Measurements from ENCODE around the gene ACMSD. TPM values are rescaled to one million over a fixed set of nuclear protein-coding genes. Genes with fewer than 3 reads are reported as not detected.

Gene ACMSD
- total and polyA plus RNA-seq, 9 of the 15 experiments (the other 6 are each of a cell fraction or from before 2014, with no cell fraction given), result not detected

DNA sequence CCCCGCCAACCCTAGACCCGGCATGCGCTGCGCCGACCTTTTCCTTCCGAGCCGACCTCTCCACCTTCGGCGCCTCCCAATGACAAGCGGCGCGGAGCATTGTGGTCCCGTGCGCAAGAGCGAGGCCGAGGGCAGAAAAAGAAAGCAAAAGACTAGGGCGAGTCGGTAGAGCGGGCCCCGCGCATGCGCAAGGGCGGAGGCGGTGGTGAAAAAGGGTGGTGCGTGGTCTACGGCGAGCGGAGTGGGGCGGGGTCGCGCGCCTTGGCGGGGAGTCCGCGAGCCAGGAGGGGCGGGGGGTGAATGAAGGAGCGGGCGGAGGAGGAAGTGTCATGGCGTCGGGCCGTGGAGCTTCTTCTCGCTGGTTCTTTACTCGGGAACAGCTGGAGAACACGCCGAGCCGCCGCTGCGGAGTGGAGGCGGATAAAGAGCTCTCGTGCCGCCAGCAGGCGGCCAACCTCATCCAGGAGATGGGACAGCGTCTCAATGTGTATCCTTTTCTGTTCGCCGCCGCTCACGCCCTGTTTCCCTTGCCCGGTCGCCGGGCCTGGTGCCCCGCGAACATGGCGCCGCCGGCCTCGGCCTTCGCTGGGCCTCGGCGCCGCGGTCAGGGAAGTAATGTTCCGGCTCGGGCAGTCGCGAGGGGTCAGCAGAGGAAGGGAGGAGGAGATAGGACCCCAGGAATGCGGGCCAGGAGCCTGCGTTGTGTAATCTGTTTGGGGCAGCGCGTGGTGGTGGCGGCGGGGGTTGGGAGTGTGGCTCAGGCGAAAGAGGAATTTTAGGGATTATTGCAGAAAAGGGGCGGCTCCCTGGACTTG lies 80.3 kb downstream of the ACMSD start, which contains the start of gene CCNT2 (continued):
- no peak for TF ChIP-seq ZNF121 (CRISPR knock-in tag; conservative IDR thresholded peaks at IDR 0.05)
- TF ChIP-seq, protein P1, sequence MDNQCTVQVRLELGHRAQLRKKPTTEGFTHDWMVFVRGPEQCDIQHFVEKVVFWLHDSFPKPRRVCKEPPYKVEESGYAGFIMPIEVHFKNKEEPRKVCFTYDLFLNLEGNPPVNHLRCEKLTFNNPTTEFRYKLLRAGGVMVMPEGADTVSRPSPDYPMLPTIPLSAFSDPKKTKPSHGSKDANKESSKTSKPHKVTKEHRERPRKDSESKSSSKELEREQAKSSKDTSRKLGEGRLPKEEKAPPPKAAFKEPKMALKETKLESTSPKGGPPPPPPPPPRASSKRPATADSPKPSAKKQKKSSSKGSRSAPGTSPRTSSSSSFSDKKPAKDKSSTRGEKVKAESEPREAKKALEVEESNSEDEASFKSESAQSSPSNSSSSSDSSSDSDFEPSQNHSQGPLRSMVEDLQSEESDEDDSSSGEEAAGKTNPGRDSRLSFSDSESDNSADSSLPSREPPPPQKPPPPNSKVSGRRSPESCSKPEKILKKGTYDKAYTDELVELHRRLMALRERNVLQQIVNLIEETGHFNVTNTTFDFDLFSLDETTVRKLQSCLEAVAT (IDR thresholded peaks at IDR 0.05), result peak in 1 of 2 experiments; percentile 21; a peak in 2 of 4 replicates
- TF ChIP-seq FOXJ2 (tag; IDR thresholded peaks at IDR 0.05), result peak; percentile 70
- no peak for TF ChIP-seq HIVEP1 (CRISPR knock-in tag; IDR thresholded peaks at IDR 0.05)
- TF ChIP-seq SAFB (IDR thresholded peaks at IDR 0.05; ENCODE audit: borderline replicate concordance, low read depth, low read length), result 0 out of 2 replicates have a peak, but pooled peaks have one; percentile 13
- TF ChIP-seq JUNB (CRISPR knock-in tag; conservative IDR thresholded peaks at IDR 0.05), result no peak
- TF ChIP-seq NR2C2 (CRISPR knock-in tag; IDR thresholded peaks at IDR 0.05), result peak; percentile 94
- peak; percentile 99 for TF ChIP-seq NR2C2 (tag; IDR thresholded peaks at IDR 0.05)
- TF ChIP-seq RBFOX2 (IDR thresholded peaks at IDR 0.05; ENCODE audit: low read depth, low read length), result peak; percentile 88
- 0 out of 2 replicates have a peak, but pooled peaks have one; percentile 5 for TF ChIP-seq NFE2 (IDR thresholded peaks at IDR 0.05; ENCODE audit: low read depth)
- no peak for TF ChIP-seq GATAD2A (IDR thresholded peaks at IDR 0.05)
- TF ChIP-seq POLR2AphosphoS5 (IDR thresholded peaks at IDR 0.05; ENCODE audit: control insufficient read depth, insufficient read depth, low read depth, low read length), result peak; percentile 65
- 0 out of 2 replicates have a peak, but pooled peaks have one; percentile 28 for TF ChIP-seq ZNF224 (CRISPR knock-in tag; IDR thresholded peaks at IDR 0.05)
- TF ChIP-seq, protein P2, sequence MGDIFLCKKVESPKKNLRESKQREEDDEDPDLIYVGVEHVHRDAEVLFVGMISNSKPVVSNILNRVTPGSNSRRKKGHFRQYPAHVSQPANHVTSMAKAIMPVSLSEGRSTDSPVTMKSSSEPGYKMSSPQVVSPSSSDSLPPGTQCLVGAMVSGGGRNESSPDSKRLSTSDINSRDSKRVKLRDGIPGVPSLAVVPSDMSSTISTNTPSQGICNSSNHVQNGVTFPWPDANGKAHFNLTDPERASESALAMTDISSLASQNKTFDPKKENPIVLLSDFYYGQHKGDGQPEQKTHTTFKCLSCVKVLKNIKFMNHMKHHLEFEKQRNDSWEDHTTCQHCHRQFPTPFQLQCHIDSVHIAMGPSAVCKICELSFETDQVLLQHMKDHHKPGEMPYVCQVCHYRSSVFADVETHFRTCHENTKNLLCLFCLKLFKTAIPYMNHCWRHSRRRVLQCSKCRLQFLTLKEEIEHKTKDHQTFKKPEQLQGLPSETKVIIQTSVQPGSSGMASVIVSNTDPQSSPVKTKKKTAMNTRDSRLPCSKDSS (IDR thresholded peaks at IDR 0.05; ENCODE audit: low read depth, partially characterized antibody), result no peak
- TF ChIP-seq NR1H2 (CRISPR knock-in tag; IDR thresholded peaks at IDR 0.05), result no peak
- TF ChIP-seq CEBPG (CRISPR knock-in tag; IDR thresholded peaks at IDR 0.05), result peak; percentile 65; the same call in 1 of the 2 replicates
- peak in 1 of 2 experiments; percentile 76; a peak in 1 of 4 replicates for TF ChIP-seq CEBPG (tag; conservative IDR thresholded peaks at IDR 0.05 in 1 of 2, IDR thresholded peaks at IDR 0.05 in 1 of 2)
- no peak for TF ChIP-seq MYBL2 (IDR thresholded peaks at IDR 0.05; ENCODE audit: low read depth)
- TF ChIP-seq MYBL2 (CRISPR knock-in tag; IDR thresholded peaks at IDR 0.05; ENCODE audit: borderline replicate concordance), result no peak
- TF ChIP-seq CREB1 (IDR thresholded peaks at IDR 0.05), result peak; percentile 96
- peak; percentile 95 for TF ChIP-seq CREB1 (CRISPR knock-in tag; IDR thresholded peaks at IDR 0.05)
- TF ChIP-seq, protein P3, sequence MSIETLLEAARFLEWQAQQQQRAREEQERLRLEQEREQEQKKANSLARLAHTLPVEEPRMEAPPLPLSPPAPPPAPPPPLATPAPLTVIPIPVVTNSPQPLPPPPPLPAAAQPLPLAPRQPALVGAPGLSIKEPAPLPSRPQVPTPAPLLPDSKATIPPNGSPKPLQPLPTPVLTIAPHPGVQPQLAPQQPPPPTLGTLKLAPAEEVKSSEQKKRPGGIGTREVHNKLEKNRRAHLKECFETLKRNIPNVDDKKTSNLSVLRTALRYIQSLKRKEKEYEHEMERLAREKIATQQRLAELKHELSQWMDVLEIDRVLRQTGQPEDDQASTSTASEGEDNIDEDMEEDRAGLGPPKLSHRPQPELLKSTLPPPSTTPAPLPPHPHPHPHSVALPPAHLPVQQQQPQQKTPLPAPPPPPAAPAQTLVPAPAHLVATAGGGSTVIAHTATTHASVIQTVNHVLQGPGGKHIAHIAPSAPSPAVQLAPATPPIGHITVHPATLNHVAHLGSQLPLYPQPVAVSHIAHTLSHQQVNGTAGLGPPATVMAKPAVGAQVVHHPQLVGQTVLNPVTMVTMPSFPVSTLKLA (conservative IDR thresholded peaks at IDR 0.05), result peak; percentile 80 to 88
- TF ChIP-seq, protein P4, sequence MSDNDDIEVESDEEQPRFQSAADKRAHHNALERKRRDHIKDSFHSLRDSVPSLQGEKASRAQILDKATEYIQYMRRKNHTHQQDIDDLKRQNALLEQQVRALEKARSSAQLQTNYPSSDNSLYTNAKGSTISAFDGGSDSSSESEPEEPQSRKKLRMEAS (CRISPR knock-in tag; IDR thresholded peaks at IDR 0.05), result peak; percentile 60
- TF ChIP-seq TAF1 (IDR thresholded peaks at IDR 0.05; ENCODE audit: control insufficient read depth, extremely low read depth, insufficient read depth, low read length, severe bottlenecking), result peak; percentile 80
